Loucy (cell line): Measurements from ENCODE around the gene UVSSA.

ENCODE experiments used
- H2AFZ ChIP-seq: fragments of 200-600 bp; sonication (generic); 2 replicates; pipeline ENCODE4 v1.6.0; 2016; ENCODE audit warnings: antibody characterized with exemption, mild to moderate bottlenecking, low read length, moderate library complexity
- H3F3A ChIP-seq: fragments of 200-600 bp; 2 replicates; pipeline ENCODE4 v1.6.0; 2016; ENCODE audit warnings: antibody characterized with exemption, low read depth, mild to moderate bottlenecking
- H3K27me3 ChIP-seq: fragments of 200-600 bp; sonication (generic); 2 replicates; pipeline ENCODE4 v1.6.1; 2014; ENCODE audit warnings: low read length, mild to moderate bottlenecking; ENCODE audit not compliant: insufficient read depth, poor library complexity, severe bottlenecking
- H3K36me3 ChIP-seq: fragments of 200-600 bp; sonication (generic); 2 replicates; pipeline ENCODE4 v1.6.1; 2016; ENCODE audit warnings: low read length; ENCODE audit not compliant: insufficient read depth
- H3K4me1 ChIP-seq: fragments of 200-600 bp; sonication (generic); 2 replicates; pipeline ENCODE4 v1.5.1; 2014; ENCODE audit warnings: low read length, mild to moderate bottlenecking; ENCODE audit not compliant: insufficient read depth, poor library complexity, severe bottlenecking
- H3K4me2 ChIP-seq: fragments of 200-600 bp; sonication (generic); 2 replicates; pipeline ENCODE4 v1.6.0; 2014; ENCODE audit warnings: antibody characterized with exemption, low read length, low read depth, mild to moderate bottlenecking; ENCODE audit not compliant: poor library complexity, severe bottlenecking
- H3K4me3 ChIP-seq: fragments of 200-600 bp; sonication (generic); 2 replicates; pipeline ENCODE4 v1.5.1; 2014; ENCODE audit warnings: low read length, mild to moderate bottlenecking, mixed read lengths; ENCODE audit not compliant: poor library complexity, severe bottlenecking
- H3K79me2 ChIP-seq: fragments of 200-600 bp; sonication (generic); 2 replicates; pipeline ENCODE4 v1.6.1; 2014; ENCODE audit warnings: low read length; ENCODE audit not compliant: insufficient read depth
- H3K9ac ChIP-seq: fragments of 200-600 bp; sonication (generic); 2 replicates; pipeline ENCODE4 v1.6.0; 2014; ENCODE audit warnings: mild to moderate bottlenecking, low read depth, low read length, moderate library complexity; ENCODE audit not compliant: poor library complexity, severe bottlenecking
- H3K9me2 ChIP-seq: fragments of 200-600 bp; sonication (generic); replicated peaks from 2 replicates; pipeline ENCODE4 v1.6.1; 2016; ENCODE audit warnings: low read depth, low read length, mixed read lengths
- H3K9me3 ChIP-seq: fragments of 200-600 bp; sonication (generic); 2 replicates; pipeline ENCODE4 v1.6.1; 2014; ENCODE audit warnings: mild to moderate bottlenecking, antibody characterized with exemption, low read length, low read depth; ENCODE audit not compliant: insufficient read depth
- H4K20me1 ChIP-seq: fragments of 200-600 bp; sonication (generic); 2 replicates; pipeline ENCODE4 v1.6.0; 2014; ENCODE audit warnings: antibody characterized with exemption, low read length, mild to moderate bottlenecking; ENCODE audit not compliant: insufficient read depth, poor library complexity, severe bottlenecking
- CTCF ChIP-seq: fragments of 200-600 bp; sonication (generic); conservative IDR thresholded peaks from 2 replicates; pipeline ENCODE4 v1.5.1; 2014; ENCODE audit warnings: mild to moderate bottlenecking, antibody characterized with exemption, low read length
- EZH2phosphoT487 ChIP-seq: fragments of 200-600 bp; IDR thresholded peaks from 2 replicates; pipeline ENCODE4 v1.6.1; 2018; ENCODE audit warnings: antibody characterized with exemption, mild to moderate bottlenecking, moderate library complexity, borderline replicate concordance

Gene UVSSA

GRCh38 chr4:1416948-1417260, 69.9 kb downstream of the UVSSA start:
- H3K36me3 ChIP-seq, result no peaks in the 10 kb centered on the region
- H2AFZ ChIP-seq, result no peak overlapping the region
- H3K9me2 ChIP-seq, result no peaks in the 10 kb centered on the region
- no peaks in the 10 kb centered on the region for H3K27me3 ChIP-seq
- TF ChIP-seq EZH2phosphoT487 (no peak), CTCF (no peak)
- no peak overlapping the region for H3K4me3 ChIP-seq
- no peaks in the 10 kb centered on the region; the same call in 1 of the 2 replicates for H3K9me3 ChIP-seq
- H4K20me1 ChIP-seq, result no peaks in the 10 kb centered on the region
- no peak overlapping the region for H3K9ac ChIP-seq
- H3K79me2 ChIP-seq, result no peaks in the 10 kb centered on the region
- no peaks in the 10 kb centered on the region for H3K4me1 ChIP-seq
- no peak overlapping the region for H3K4me2 ChIP-seq
- H3F3A ChIP-seq, result no peaks in the 10 kb centered on the region

- Histone ChIP-seq H3F3A (no peaks in the 10 kb centered on the region), H3K9me3 (no peaks in the 10 kb centered on the region; the same call in 1 of the 2 replicates), H3K4me1 (no peaks in the 10 kb centered on the region), H3K36me3 (no peaks in the 10 kb centered on the region), H3K79me2 (no peaks in the 10 kb centered on the region), H3K4me3 (no peak overlapping the region), H2AFZ (no peak overlapping the region), H3K4me2 (no peak overlapping the region), H3K9ac (no peak overlapping the region), H4K20me1 (no peaks in the 10 kb centered on the region), H3K9me2 (no peaks in the 10 kb centered on the region), H3K27me3 (no peaks in the 10 kb centered on the region)
- TF ChIP-seq CTCF, result no peak
- no peak for TF ChIP-seq EZH2phosphoT487
Observed at GRCh38 chr4:1417522-1418390, 70.7 kb downstream of the UVSSA start.

- Histone ChIP-seq H2AFZ (no peak overlapping the region), H3K9me3 (no peaks in the 10 kb centered on the region; the same call in 1 of the 2 replicates)
Observed at GRCh38 chr4:1418494-1419285, 71.7 kb downstream of the UVSSA start.

More at GRCh38 chr4:1418494-1419285, 71.7 kb downstream of the UVSSA start:
- Histone ChIP-seq H3K9ac (no peak overlapping the region), H3K27me3 (no peaks in the 10 kb centered on the region), H3K79me2 (no peaks in the 10 kb centered on the region), H3K4me2 (no peak overlapping the region), H3F3A (no peaks in the 10 kb centered on the region), H3K4me3 (no peak overlapping the region), H3K36me3 (no peaks in the 10 kb centered on the region), H3K9me2 (no peaks in the 10 kb centered on the region), H3K4me1 (no peaks in the 10 kb centered on the region), H4K20me1 (no peaks in the 10 kb centered on the region)
- TF ChIP-seq CTCF (no peak), EZH2phosphoT487 (no peak)
